GM12878 (cell line): ENCODE data around the gene AGBL1. TPM values are rescaled to one million over a fixed set of nuclear protein-coding genes. Genes with fewer than 3 reads are reported as not detected.

Experiments
- ATAC-seq: fragments of 200-7000 bp; cut with Tn5 transposase; 3 replicates; pipeline ENCODE4 v1.9.1; 2020; ENCODE audit warnings: mild to moderate bottlenecking, moderate library complexity
- BruUV-seq: library from RNA; stranded (reverse); fragments of 400-500 nt; replicated peaks from 2 replicates; lab custom pipeline; 2021; lab: Mats Ljungman, UMichigan
- CTCF ChIA-PET: fragments of 300-600 bp; sonication (Branson Sonifier 250); formaldehyde crosslinking; extraction: SDS; loops from one replicate; lab custom pipeline; 2021; ENCODE audit warnings: inconsistent platforms; lab: Yijun Ruan, JAX
- POLR2A ChIA-PET: fragments of 350-600 bp; formaldehyde crosslinking; extraction: SDS; loops from one replicate; lab custom pipeline; 2021; ENCODE audit warnings: inconsistent platforms; lab: Charles Lee
- RAD21 ChIA-PET: fragments of 300-600 bp; sonication (Branson Sonifier 250); formaldehyde crosslinking; loops from one replicate; lab custom pipeline; 2023; ENCODE audit warnings: antibody characterized with exemption; ENCODE audit not compliant: unreplicated experiment; lab: Charles Lee
- SMC1A ChIA-PET: fragments of 300-600 bp; sonication (Branson Sonifier 250); formaldehyde crosslinking; loops from one replicate; lab custom pipeline; 2023; ENCODE audit not compliant: unreplicated experiment, uncharacterized antibody; lab: Charles Lee
- DNase-seq: peaks from one replicate; pipeline ENCODE4 v3.0.0-alpha.2; 2011; ENCODE audit warnings: low read depth, low spot score
- FAIRE-seq: peaks from 3 replicates; lab custom pipeline; 2011; peaks lifted over from hg19 to GRCh38; lab: Jason Lieb, UNC
- H2AFZ ChIP-seq: 2 replicates; pipeline ENCODE4 v1.6.0; 2011; ENCODE audit warnings: low read depth, low read length, control low read depth; ENCODE audit not compliant: control insufficient read depth
- H3K27ac ChIP-seq: 2 replicates; pipeline ENCODE4 v1.5.1; 2011; ENCODE audit warnings: control low read depth; ENCODE audit not compliant: control insufficient read depth, insufficient read depth
- H3K27me3 ChIP-seq, 2 experiments: replicated peaks in 1 of 2; 2 replicates each; pipeline versions ENCODE4 v1.6.0 to v1.6.1; 2011; ENCODE audit warnings: low read length in 1 of 2; ENCODE audit not compliant: control insufficient read depth in 2 of 2, insufficient read depth in 2 of 2
- H3K36me3 ChIP-seq, 2 experiments: 2 replicates each; pipeline ENCODE4 v1.5.1; 2011; ENCODE audit warnings: low read length in 1 of 2; ENCODE audit not compliant: control insufficient read depth in 2 of 2, insufficient read depth in 2 of 2
- H3K4me1 ChIP-seq: 2 replicates; pipeline ENCODE4 v1.6.1; 2011; ENCODE audit warnings: mild to moderate bottlenecking, low read length, moderate library complexity, mixed read lengths; ENCODE audit not compliant: control insufficient read depth, insufficient read depth
- H3K4me2 ChIP-seq: 2 replicates; pipeline ENCODE4 v1.6.0; 2011; ENCODE audit warnings: control low read depth; ENCODE audit not compliant: control insufficient read depth, insufficient read depth
- H3K4me3 ChIP-seq: fragments of 200-600 bp; sonication (generic); 2 replicates; pipeline ENCODE4 v1.5.1; 2016
- H3K79me2 ChIP-seq: 2 replicates; pipeline ENCODE4 v1.6.0; 2011; ENCODE audit warnings: low read length; ENCODE audit not compliant: control insufficient read depth, insufficient read depth
- H3K9ac ChIP-seq: 2 replicates; pipeline ENCODE4 v1.8.0; 2011; ENCODE audit warnings: low read length, control low read depth, mixed read lengths; ENCODE audit not compliant: control insufficient read depth, insufficient read depth
- H3K9me3 ChIP-seq: replicated peaks from 3 replicates; pipeline ENCODE4 v1.5.1; 2011; ENCODE audit warnings: mild to moderate bottlenecking, low read length; ENCODE audit not compliant: control insufficient read depth, insufficient read depth
- H4K20me1 ChIP-seq: 2 replicates; pipeline ENCODE4 v1.6.0; 2011; ENCODE audit not compliant: control insufficient read depth, insufficient read depth
- ATF7 ChIP-seq: fragments of 450-650 bp; IDR thresholded peaks from 2 replicates; pipeline ENCODE4 v1.6.1; 2016; ENCODE audit warnings: low read depth, mild to moderate bottlenecking
- CTCF ChIP-seq, 3 experiments: IDR thresholded peaks in 2 of 3; conservative IDR thresholded peaks in 1 of 3; 2 replicates each; pipeline ENCODE4 v1.5.1; 2011; ENCODE audit warnings: low read depth in 3 of 3, low read length in 3 of 3, mild to moderate bottlenecking in 3 of 3, control low read depth in 2 of 3, moderate library complexity in 2 of 3, inconsistent platforms in 1 of 3, mixed read lengths in 1 of 3; ENCODE audit not compliant: control insufficient read depth in 2 of 3, insufficient read depth in 1 of 3; ENCODE audit errors: extremely low read depth in 1 of 3
- ESRRA ChIP-seq: IDR thresholded peaks from 2 replicates; pipeline ENCODE4 v1.6.1; 2012; ENCODE audit warnings: mild to moderate bottlenecking, low read length, improper control_type of control experiment
- HDAC6 ChIP-seq: fragments of 200-600 bp; sonication (generic); IDR thresholded peaks from one replicate; pipeline ENCODE4 v1.8.0; 2017; ENCODE audit warnings: antibody characterized with exemption; ENCODE audit not compliant: unreplicated experiment
- MYB ChIP-seq: fragments of 150-350 bp; IDR thresholded peaks from 2 replicates; pipeline ENCODE4 v1.6.1; 2014; ENCODE audit warnings: mild to moderate bottlenecking, low read depth, low read length, borderline replicate concordance
- MYC ChIP-seq: IDR thresholded peaks from 2 replicates; pipeline ENCODE4 v1.6.1; 2011; ENCODE audit warnings: mild to moderate bottlenecking, low read length, moderate library complexity, inconsistent platforms; ENCODE audit not compliant: insufficient read depth, insufficient replicate concordance, insufficient read length, severe bottlenecking
- NR2C1 ChIP-seq: fragments of 450-650 bp; IDR thresholded peaks from 2 replicates; pipeline ENCODE4 v1.6.1; 2017; ENCODE audit warnings: antibody characterized with exemption, mild to moderate bottlenecking, moderate library complexity
- RBBP5 ChIP-seq: fragments of 200-600 bp; sonication (generic); conservative IDR thresholded peaks from 2 replicates; pipeline ENCODE4 v1.6.1; 2016
- RELA ChIP-seq: fragments of 450-650 bp; IDR thresholded peaks from 2 replicates; pipeline ENCODE4 v1.8.0; 2014; ENCODE audit warnings: borderline replicate concordance; ENCODE audit not compliant: partially characterized antibody
- SMC3 ChIP-seq: IDR thresholded peaks from 2 replicates; pipeline ENCODE4 v1.6.1; 2011; ENCODE audit warnings: low read length, improper control_type of control experiment, borderline replicate concordance
- ZNF622 ChIP-seq: fragments of 450-650 bp; IDR thresholded peaks from 2 replicates; pipeline ENCODE4 v1.6.1; 2017; ENCODE audit warnings: mild to moderate bottlenecking, inconsistent platforms
- WGBS: methylation state at CpG from one replicate; pipeline ENCODE4 v1.1.6; 2016; ENCODE audit warnings: low lambda C conversion rate; ENCODE audit not compliant: insufficient replicate concordance, insufficient coverage; ENCODE audit errors: missing lambda C conversion rate; 5-methylcytosine and 5-hydroxymethylcytosine counted together
- in situ Hi-C: fragments of 300-500 bp; cut with MboI; formaldehyde crosslinking; loops from 9 replicates; pipeline ENCODE4 v1.14.3; 2018; ENCODE audit warnings: mixed read lengths
- intact Hi-C: fragments of 100-400 bp; cut with micrococcal nuclease; formaldehyde crosslinking; loops from one replicate; pipeline ENCODE4 v1.14.2; 2022; ENCODE audit not compliant: unreplicated experiment
- polyA plus RNA-seq, 11 experiments: library from polyadenylated mRNA; depleted of rRNA in 4 of 11; unstranded in 6 of 11; stranded (reverse) in 5 of 11; fragments of >200 nt; fragmentation: Nextera tagmentation in 4 of 11; fragmentation: Illumina TruSeq in 1 of 11; extraction: Ambion mirVana in 4 of 11; extraction: Trizol in 1 of 11; gene quantifications; 1 replicate in 1 of 11; 2 replicates in 10 of 11; pipeline versions ENCODE4 v1.2.1 to v1.2.3, GENCODE V29; 2011 to 2016; ENCODE audit warnings: inconsistent platforms in 2 of 11, missing spikeins in 2 of 11, low read depth in 1 of 11
- total RNA-seq, 4 experiments: library from RNA; depleted of rRNA in 3 of 4; stranded (reverse); fragments of >200 nt in 3 of 4; fragmentation: Illumina TruSeq in 1 of 4; extraction: Trizol in 1 of 4; gene quantifications; 2 replicates each; pipeline versions ENCODE4 v1.2.1 to v1.2.3, GENCODE V29; 2013 to 2021
- TF ChIP-seq, protein P1 (sequence below): fragments of 450-650 bp; IDR thresholded peaks from 2 replicates; pipeline ENCODE4 v1.6.1; 2016; ENCODE audit warnings: mild to moderate bottlenecking

AGBL1 gene
- total and polyA plus RNA-seq, 10 of the 15 experiments (the other 5 are each of a cell fraction or from before 2014, with no cell fraction given): not detected

DNA sequence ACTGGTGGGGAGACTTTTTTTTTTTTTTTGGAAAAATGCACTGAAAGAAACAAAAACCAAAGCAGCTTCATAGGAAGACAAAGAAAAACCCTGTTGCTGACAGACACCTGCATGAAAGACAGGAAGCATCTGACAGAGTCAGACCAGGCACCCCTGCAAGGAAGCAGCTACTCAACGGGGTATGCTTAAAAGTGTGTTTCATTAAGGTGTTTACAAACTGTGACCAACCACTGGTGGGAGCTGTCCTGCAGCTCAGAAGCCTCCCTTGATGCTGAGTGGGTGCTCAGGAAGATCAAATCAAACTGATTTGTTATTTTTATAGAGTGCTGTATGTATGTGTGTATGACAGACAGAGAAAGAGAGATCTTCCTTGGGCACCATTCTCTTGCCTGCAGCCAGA is 34.7 kb upstream of the AGBL1 start:
- RAD21 ChIA-PET: no interaction called here
- Histone ChIP-seq H3K27me3 (no peaks in the 10 kb centered on the region), H3K27ac (no peak overlapping the region), H3K4me1 (no peaks in the 10 kb centered on the region), H3K79me2 (no peaks in the 10 kb centered on the region), H3K9me3 (no peaks in the 10 kb centered on the region), H3K9ac (no peak overlapping the region), H3K4me3 (no peak overlapping the region)
- in situ Hi-C loops: no loop called here
- no peak for ATAC-seq
- POLR2A ChIA-PET: no interaction called here
- TF ChIP-seq RBBP5 (no peak), MYB (no peak), HDAC6 (no peak), RELA (no peak), ESRRA (no peak), SMC3 (no peak), ATF7 (no peak), ZNF622 (no peak), CTCF (IDR thresholded peaks at IDR 0.05 in 2 of 3, conservative IDR thresholded peaks at IDR 0.05 in 1 of 3; ENCODE audit: control insufficient read depth in 2 of 3, extremely low read depth in 1 of 3, insufficient read depth in 1 of 3, low read depth in 3 of 3, low read length in 3 of 3) (no peak), MYC (no peak), NR2C1 (no peak)
- TF ChIP-seq, protein P1, sequence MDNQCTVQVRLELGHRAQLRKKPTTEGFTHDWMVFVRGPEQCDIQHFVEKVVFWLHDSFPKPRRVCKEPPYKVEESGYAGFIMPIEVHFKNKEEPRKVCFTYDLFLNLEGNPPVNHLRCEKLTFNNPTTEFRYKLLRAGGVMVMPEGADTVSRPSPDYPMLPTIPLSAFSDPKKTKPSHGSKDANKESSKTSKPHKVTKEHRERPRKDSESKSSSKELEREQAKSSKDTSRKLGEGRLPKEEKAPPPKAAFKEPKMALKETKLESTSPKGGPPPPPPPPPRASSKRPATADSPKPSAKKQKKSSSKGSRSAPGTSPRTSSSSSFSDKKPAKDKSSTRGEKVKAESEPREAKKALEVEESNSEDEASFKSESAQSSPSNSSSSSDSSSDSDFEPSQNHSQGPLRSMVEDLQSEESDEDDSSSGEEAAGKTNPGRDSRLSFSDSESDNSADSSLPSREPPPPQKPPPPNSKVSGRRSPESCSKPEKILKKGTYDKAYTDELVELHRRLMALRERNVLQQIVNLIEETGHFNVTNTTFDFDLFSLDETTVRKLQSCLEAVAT: no peak
- TF ChIP-seq, all 136 proteins: peak for 0
- no peak for FAIRE-seq
- no peak overlapping the region for H2AFZ ChIP-seq
- intact Hi-C loops: no loop called here
- no peaks in the 10 kb centered on the region for H3K36me3 ChIP-seq
- SMC1A ChIA-PET: no interaction called here
- BruUV-seq: no TSS peak
- 8% methylated on average over 1 of the region's 1 CpG for whole genome bisulfite sequencing
- no peaks in the 10 kb centered on the region for H4K20me1 ChIP-seq
- CTCF ChIA-PET: no interaction called here
- DNase-seq: no peak
- H3K4me2 ChIP-seq: no peak overlapping the region
